ENCODE data around the gene PFN2.

Gene PFN2

GRCh38 chr3:149917124-149917667 is 53.5 kb downstream of the PFN2 start:
- DNase-seq (ENCODE audit: low read depth in 2 of 2), result no peak

All from stimulated activated CD4-positive, alpha-beta T cell treated with anti-CD3 and anti-CD28 coated beads, Interleukin-15, amount 100 ng/mL, for 48 hours (primary cell).